Naive thymus-derived CD4-positive, alpha-beta T cell (primary cell): Measurements from ENCODE around the gene SNX13. TPM values are rescaled to one million over a fixed set of nuclear protein-coding genes. Genes with fewer than 3 reads are reported as not detected.
A peak's percentile ranks its signal among the peaks of the same experiment; 100 is the strongest.
"Not testable (repeated sequence)": the region's sequence is repeated elsewhere in the genome, so short reads cannot be mapped to it uniquely, and the experiment has no call there.

Source experiments
- ATAC-seq: fragments of 150-1000 bp; cut with Tn5 transposase; 2 replicates; pipeline ENCODE4 v1.10.0; 2021; ENCODE audit warnings: mild to moderate bottlenecking, moderate library complexity
- CTCF ChIA-PET: fragments of 350-600 bp; sonication (Branson Sonifier 250); formaldehyde crosslinking; loops from one replicate; lab custom pipeline; 2021; ENCODE audit warnings: antibody characterized with exemption; lab: Charles Lee
- POLR2A ChIA-PET: fragments of 350-600 bp; sonication (Branson Sonifier 250); formaldehyde crosslinking; loops from one replicate; lab custom pipeline; 2021; ENCODE audit warnings: antibody characterized with exemption, inconsistent platforms; lab: Charles Lee
- DNase-seq, 9 donors: peaks; one replicate each; pipeline versions ENCODE4 v3.0.0 to v3.0.0-alpha.2; 2020 to 2022; ENCODE audit warnings: mixed read lengths in 1 of 9
- H3K27ac ChIP-seq: one replicate; pipeline ENCODE4 v1.7.0; 2013; ENCODE audit warnings: mild to moderate bottlenecking, low read depth, low read length, moderate library complexity
- H3K27me3 ChIP-seq, 2 donors: one replicate each; pipeline ENCODE4 v1.7.0; 2013; ENCODE audit warnings: low read length in 2 of 2, mild to moderate bottlenecking in 2 of 2, moderate library complexity in 2 of 2; ENCODE audit not compliant: control insufficient read depth in 2 of 2, insufficient read depth in 2 of 2
- H3K36me3 ChIP-seq, 3 experiments: 1 replicate in 2 of 3; 2 replicates in 1 of 3; pipeline ENCODE4 v1.7.0; 2013; ENCODE audit warnings: low read length in 3 of 3, mild to moderate bottlenecking in 3 of 3, moderate library complexity in 1 of 3; ENCODE audit not compliant: insufficient read depth in 3 of 3, control insufficient read depth in 2 of 3
- H3K4me1 ChIP-seq, 2 donors: one replicate each; pipeline ENCODE4 v1.7.0; 2013; ENCODE audit warnings: low read length in 2 of 2, mild to moderate bottlenecking in 2 of 2, moderate library complexity in 1 of 2; ENCODE audit not compliant: control insufficient read depth in 2 of 2, insufficient read depth in 2 of 2
- H3K4me3 ChIP-seq: 2 replicates; pipeline ENCODE4 v1.7.0; 2013; ENCODE audit warnings: mild to moderate bottlenecking, low read length
- H3K9me3 ChIP-seq, 3 experiments: 1 replicate in 2 of 3; 2 replicates in 1 of 3; pipeline ENCODE4 v1.7.0; 2013; ENCODE audit warnings: low read length in 3 of 3; ENCODE audit not compliant: control insufficient read depth in 2 of 3
- H3K27ac Mint-ChIP-seq, 9 donors: one replicate each; pipeline ENCODE4 v1.8.0; 2020 to 2022; ENCODE audit warnings: mixed read lengths in 9 of 9, mild to moderate bottlenecking in 8 of 9, moderate library complexity in 5 of 9, inconsistent platforms in 2 of 9
- H3K27me3 Mint-ChIP-seq, 5 donors: one replicate each; pipeline ENCODE4 v1.8.0; 2021 to 2022; ENCODE audit warnings: mixed read lengths in 5 of 5, mild to moderate bottlenecking in 1 of 5
- H3K36me3 Mint-ChIP-seq, 5 donors: one replicate each; pipeline ENCODE4 v1.8.0; 2020 to 2022; ENCODE audit warnings: mixed read lengths in 5 of 5, mild to moderate bottlenecking in 3 of 5, inconsistent platforms in 1 of 5
- H3K4me1 Mint-ChIP-seq, 7 donors: one replicate each; pipeline ENCODE4 v1.8.0; 2020 to 2022; ENCODE audit warnings: mixed read lengths in 7 of 7, mild to moderate bottlenecking in 3 of 7, inconsistent platforms in 1 of 7
- H3K4me3 Mint-ChIP-seq, 10 donors: one replicate each; pipeline ENCODE4 v1.8.0; 2020 to 2022; ENCODE audit warnings: mild to moderate bottlenecking in 10 of 10, mixed read lengths in 10 of 10, moderate library complexity in 6 of 10, inconsistent platforms in 2 of 10
- H3K9me3 Mint-ChIP-seq, 11 donors: one replicate each; pipeline ENCODE4 v1.8.0; 2020 to 2022; ENCODE audit warnings: mixed read lengths in 11 of 11, mild to moderate bottlenecking in 4 of 11, inconsistent platforms in 1 of 11, moderate library complexity in 1 of 11
- intact Hi-C, 2 donors: fragments of 100-400 bp; cut with micrococcal nuclease; formaldehyde crosslinking; loops; one replicate each; pipeline ENCODE4 v1.15.1; 2023
- polyA plus RNA-seq, 2 donors: library from polyadenylated mRNA; unstranded; fragments of 300-500 nt; fragmentation: Illumina TruSeq; gene quantifications; one replicate each; pipeline ENCODE4 v1.2.3, GENCODE V29; 2021
- total RNA-seq, 6 experiments: library from RNA in 5 of 6; stranded (reverse) in 5 of 6; gene quantifications; 1 replicate in 5 of 6; 2 replicates in 1 of 6; pipeline ENCODE4 v1.2.3 and lab custom pipeline; 2021 to 2026

SNX13 gene
- total and polyA plus RNA-seq, 7 experiments from 2014 or later, result 10.4 to 40.9 (median 28.5) TPM

DNA sequence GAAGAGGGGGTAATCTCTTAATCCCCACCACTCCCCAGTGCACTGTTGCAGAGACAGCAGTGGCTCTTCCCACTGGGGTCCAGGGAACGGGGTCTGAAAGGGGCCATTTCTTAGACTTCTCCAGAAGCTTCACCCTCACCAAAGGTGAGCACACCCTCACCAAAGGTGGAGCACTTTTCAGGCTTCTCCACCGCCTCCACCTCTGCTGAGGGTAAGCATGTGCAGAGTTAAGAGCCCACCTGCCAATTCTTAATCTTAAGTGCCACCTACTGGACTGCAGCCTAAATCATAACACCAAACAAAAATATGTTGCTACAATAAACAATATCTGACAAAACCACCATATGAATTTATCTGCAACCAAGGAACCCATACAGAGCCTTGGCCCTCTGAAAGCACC lies 27.0 kb downstream of the SNX13 start:
- Histone ChIP-seq H3K27me3 (no peaks in the 10 kb centered on the region), H3K4me3 (no peak overlapping the region), H3K36me3 (no peaks in the 10 kb centered on the region), H3K9me3 (peaks cover 0 to 7% (median 0%) of the 10 kb centered on the region in 3 experiments), H3K27ac (no peak overlapping the region), H3K4me1 (no peaks in the 10 kb centered on the region)
- no peak overlapping the region for H3K27ac Mint-ChIP-seq
- ATAC-seq (no peak), DNase-seq (no peak)
- CTCF ChIA-PET, result no interaction called here
- H3K9me3 Mint-ChIP-seq, result peaks cover 3 to 14% (median 7%) of the 10 kb centered on the region in 11 donors
- peaks cover 0 to 51% (median 28%) of the 10 kb centered on the region in 7 donors for H3K4me1 Mint-ChIP-seq
- POLR2A ChIA-PET, result no interaction called here
- H3K36me3 Mint-ChIP-seq, result peaks cover 10 to 57% (median 28%) of the 10 kb centered on the region in 5 donors
- intact Hi-C loops, result no loop called here
- no peaks in the 10 kb centered on the region for H3K27me3 Mint-ChIP-seq
- no peak overlapping the region for H3K4me3 Mint-ChIP-seq

DNA sequence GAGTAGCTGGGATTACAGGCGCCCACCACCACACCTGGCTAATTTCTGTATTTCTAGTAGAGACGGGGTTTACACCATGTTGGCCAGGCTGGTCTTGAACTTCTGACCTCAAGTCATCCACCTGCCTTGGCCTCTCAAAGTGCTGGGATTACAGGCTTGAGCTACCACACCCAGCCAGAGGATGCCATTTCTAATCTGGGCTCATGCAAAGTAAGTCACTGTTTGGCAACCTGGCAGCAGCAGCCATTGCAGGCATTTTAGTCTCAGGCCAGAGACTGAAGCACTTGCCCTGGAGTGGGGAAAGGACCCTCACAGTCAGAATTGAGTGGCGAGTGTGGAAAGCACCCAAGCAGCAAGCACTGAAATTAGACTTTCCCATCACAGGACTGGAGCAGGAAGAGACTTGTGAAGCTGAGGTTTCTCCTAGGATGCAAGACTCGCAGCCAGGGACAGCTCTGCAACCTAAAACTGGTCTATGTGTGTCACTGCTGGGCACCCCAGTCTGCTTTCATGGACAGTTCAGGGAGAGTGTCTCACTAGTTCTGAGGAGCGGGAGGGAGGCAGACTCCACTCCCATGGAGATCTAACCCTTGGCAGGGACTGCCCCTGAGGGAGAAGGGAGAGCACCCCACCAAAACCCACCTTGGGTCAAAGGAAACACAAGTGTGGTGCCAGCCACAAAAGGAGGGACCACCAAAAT lies 27.6 kb downstream of the SNX13 start:
- no peaks in the 10 kb centered on the region for H3K36me3 ChIP-seq
- ChIA-PET POLR2A (no interaction called here), CTCF (interaction anchor here (0.7 kb wide), 1 partner anchor 19 kb away, joined by 3 read pairs; no protein-coding TSS in a partner anchor)
- peaks cover 10 to 57% (median 28%) of the 10 kb centered on the region in 5 donors for H3K36me3 Mint-ChIP-seq
- peaks cover 0 to 57% (median 28%) of the 10 kb centered on the region in 7 donors for H3K4me1 Mint-ChIP-seq
- no peak overlapping the region for H3K27ac ChIP-seq
- H3K9me3 ChIP-seq, result peaks cover 0 to 7% (median 0%) of the 10 kb centered on the region in 3 experiments
- peak overlapping the region in 1 of 10 donors; percentile 64 for H3K4me3 Mint-ChIP-seq
- no peaks in the 10 kb centered on the region for H3K27me3 ChIP-seq
- H3K4me3 ChIP-seq, result no peak overlapping the region
- intact Hi-C loops, result no loop called here
- peaks cover 0 to 14% (median 5%) of the 10 kb centered on the region in 11 donors for H3K9me3 Mint-ChIP-seq
- no peak for ATAC-seq
- H3K4me1 ChIP-seq, result no peaks in the 10 kb centered on the region
- no peak for DNase-seq
- H3K27me3 Mint-ChIP-seq, result no peaks in the 10 kb centered on the region
- no peak overlapping the region for H3K27ac Mint-ChIP-seq

DNA sequence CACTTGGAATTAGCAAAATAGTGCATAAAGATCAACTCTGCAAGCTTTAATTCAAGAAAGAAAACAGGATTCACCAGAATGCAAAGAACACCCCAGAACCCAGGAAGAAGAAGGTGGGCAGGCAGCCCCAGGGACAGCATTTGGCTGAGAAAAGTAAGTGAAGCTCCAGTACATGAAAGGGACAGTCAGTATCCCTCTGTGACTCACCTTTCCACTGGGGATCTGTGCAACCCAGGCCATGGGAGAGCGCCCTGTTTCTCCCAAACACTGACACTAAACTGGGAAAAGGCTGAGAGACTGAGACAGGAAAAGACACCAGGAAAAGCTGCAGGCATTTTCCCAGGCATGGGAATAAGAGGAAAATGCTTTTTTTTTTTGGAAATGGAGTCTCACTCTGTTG lies 28.2 kb downstream of the SNX13 start:
- intact Hi-C loops, result no loop called here
- ChIA-PET CTCF (interaction anchor here (0.7 kb wide), 1 partner anchor 18 kb away, joined by 3 read pairs; no protein-coding TSS in a partner anchor), POLR2A (no interaction called here)
- Histone ChIP-seq H3K4me1 (no peaks in the 10 kb centered on the region), H3K27me3 (no peaks in the 10 kb centered on the region), H3K4me3 (no peak overlapping the region), H3K36me3 (no peaks in the 10 kb centered on the region), H3K9me3 (peaks cover 0 to 7% (median 0%) of the 10 kb centered on the region in 3 experiments), H3K27ac (no peak overlapping the region)
- Mint-ChIP-seq H3K27me3 (no peaks in the 10 kb centered on the region), H3K9me3 (peaks cover 0 to 14% (median 5%) of the 10 kb centered on the region in 11 donors), H3K36me3 (peaks cover 10 to 61% (median 30%) of the 10 kb centered on the region in 5 donors), H3K4me3 (no peak overlapping the region), H3K27ac (no peak overlapping the region), H3K4me1 (peaks cover 0 to 63% (median 33%) of the 10 kb centered on the region in 7 donors)
- no peak for DNase-seq
- no peak for ATAC-seq

DNA sequence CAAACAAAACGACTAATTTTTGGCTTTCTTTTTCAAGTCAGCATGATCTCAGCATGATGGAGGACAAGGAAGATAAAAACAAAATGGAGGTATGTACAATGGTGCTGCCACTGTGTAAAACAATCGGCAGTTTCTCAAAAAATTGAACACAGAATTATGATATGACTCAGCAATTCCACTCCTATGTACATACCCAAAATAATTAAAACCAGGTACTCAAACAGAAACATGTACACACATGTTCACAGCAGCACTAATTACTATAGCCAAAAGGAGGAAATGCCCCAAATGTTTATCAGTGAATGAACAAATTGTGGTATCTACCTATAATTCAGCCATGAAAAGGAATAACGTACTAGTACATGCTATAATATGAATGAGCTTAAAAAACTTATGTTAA lies 29.9 kb downstream of the SNX13 start:
- ATAC-seq, result no peak
- peaks cover 0 to 14% (median 5%) of the 10 kb centered on the region in 11 donors for H3K9me3 Mint-ChIP-seq
- H3K27ac Mint-ChIP-seq, result no peak overlapping the region
- Histone ChIP-seq H3K27me3 (no peaks in the 10 kb centered on the region), H3K4me1 (no peaks in the 10 kb centered on the region), H3K4me3 (no peak overlapping the region), H3K9me3 (no peaks in the 10 kb centered on the region), H3K27ac (no peak overlapping the region), H3K36me3 (no peaks in the 10 kb centered on the region)
- H3K4me1 Mint-ChIP-seq, result peaks cover 0 to 74% (median 43%) of the 10 kb centered on the region in 7 donors
- no peak overlapping the region for H3K4me3 Mint-ChIP-seq
- no peak for DNase-seq
- no peaks in the 10 kb centered on the region for H3K27me3 Mint-ChIP-seq
- ChIA-PET CTCF (no interaction called here), POLR2A (no interaction called here)
- intact Hi-C loops, result no loop called here
- peaks cover 10 to 63% (median 32%) of the 10 kb centered on the region in 5 donors for H3K36me3 Mint-ChIP-seq

DNA sequence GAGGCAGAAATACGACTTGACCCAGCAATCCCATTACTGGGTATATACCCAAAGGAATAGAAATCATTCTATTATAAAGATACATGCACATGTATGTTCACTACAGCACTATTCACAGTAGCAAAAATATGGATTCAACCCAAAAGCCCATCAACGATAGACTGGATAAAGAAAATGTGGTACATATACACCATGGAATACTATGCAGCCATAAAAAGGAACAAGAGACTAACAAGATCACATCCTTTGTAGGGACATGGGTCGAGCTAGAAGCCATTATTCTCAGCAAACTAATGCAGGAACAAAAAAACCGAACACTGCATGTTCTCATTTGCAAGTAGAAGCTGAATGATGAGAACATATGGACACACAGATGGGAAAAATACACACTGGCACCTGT lies 31.0 kb downstream of the SNX13 start:
- H3K9me3 Mint-ChIP-seq, result peaks cover 0 to 14% (median 5%) of the 10 kb centered on the region in 11 donors
- H3K4me3 ChIP-seq, H3K4me3 Mint-ChIP-seq, H3K9me3 ChIP-seq, CTCF ChIA-PET, DNase-seq, H3K27ac Mint-ChIP-seq, H3K4me1 ChIP-seq, intact Hi-C loops, ATAC-seq, POLR2A ChIA-PET, H3K27me3 Mint-ChIP-seq, H3K27ac ChIP-seq, H3K27me3 ChIP-seq, H3K36me3 ChIP-seq: not testable (repeated sequence)
- peaks cover 10 to 59% (median 32%) of the 10 kb centered on the region in 5 donors for H3K36me3 Mint-ChIP-seq
- H3K4me1 Mint-ChIP-seq, result peaks cover 0 to 77% (median 51%) of the 10 kb centered on the region in 7 donors

DNA sequence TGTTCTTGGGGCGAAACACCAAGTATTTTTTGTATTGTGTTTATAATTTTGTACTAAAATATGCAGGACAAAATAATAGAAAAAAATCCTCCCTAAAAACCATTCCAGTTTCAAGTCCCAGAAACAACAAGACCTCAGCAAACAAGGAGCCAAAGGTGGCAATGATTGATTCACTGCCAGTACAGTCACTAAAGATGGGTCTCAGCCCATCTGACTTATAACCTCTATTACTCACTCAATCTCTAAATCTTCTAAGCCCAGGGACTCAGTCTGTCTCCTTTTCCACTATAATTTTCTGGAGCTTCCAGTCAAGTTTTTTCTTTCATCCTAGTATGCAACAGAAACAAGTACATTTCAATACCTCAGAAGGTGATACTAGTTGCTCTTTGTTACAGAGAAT lies 33.3 kb downstream of the SNX13 start:
- Histone ChIP-seq H3K4me3 (no peak overlapping the region), H3K27ac (no peak overlapping the region), H3K36me3 (no peaks in the 10 kb centered on the region), H3K4me1 (peaks cover 0 to 3% of the 10 kb centered on the region in 2 donors), H3K27me3 (no peaks in the 10 kb centered on the region), H3K9me3 (no peaks in the 10 kb centered on the region)
- Mint-ChIP-seq H3K4me3 (no peak overlapping the region), H3K9me3 (peaks cover 0 to 14% (median 5%) of the 10 kb centered on the region in 11 donors), H3K4me1 (peaks cover 8 to 76% (median 54%) of the 10 kb centered on the region in 7 donors), H3K27me3 (no peaks in the 10 kb centered on the region), H3K27ac (peak overlapping the region in 2 of 9 donors; percentile 1 to 74), H3K36me3 (peaks cover 10 to 46% (median 26%) of the 10 kb centered on the region in 5 donors)
- no peak for ATAC-seq
- ChIA-PET CTCF (no interaction called here), POLR2A (no interaction called here)
- intact Hi-C loops, result no loop called here
- no peak for DNase-seq
